Measurements from ENCODE around the gene OSBPL10.

Gene OSBPL10

DNA sequence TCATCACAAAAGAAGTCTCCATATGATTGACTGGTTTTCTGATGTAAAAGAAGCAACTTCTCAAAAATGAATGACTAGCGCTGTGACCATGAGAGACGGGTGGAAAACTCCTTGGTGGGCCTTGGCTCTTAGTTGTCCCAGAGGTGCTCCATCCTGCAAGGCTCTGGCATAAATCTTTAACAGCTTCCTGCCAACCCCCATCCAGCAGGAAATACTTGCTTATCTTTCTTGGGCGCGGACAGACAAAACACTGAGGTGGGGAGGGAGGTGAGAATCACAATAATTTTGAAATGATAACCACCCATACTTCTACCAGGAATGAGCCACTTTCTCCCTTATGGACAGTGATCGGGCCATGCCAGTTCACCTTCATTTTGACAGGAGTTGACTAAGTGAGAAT, 319.8 kb downstream of the OSBPL10 start:
- no peak for DNase-seq (ENCODE audit: extremely low read depth, low read depth)
- TF ChIP-seq, protein P1, sequence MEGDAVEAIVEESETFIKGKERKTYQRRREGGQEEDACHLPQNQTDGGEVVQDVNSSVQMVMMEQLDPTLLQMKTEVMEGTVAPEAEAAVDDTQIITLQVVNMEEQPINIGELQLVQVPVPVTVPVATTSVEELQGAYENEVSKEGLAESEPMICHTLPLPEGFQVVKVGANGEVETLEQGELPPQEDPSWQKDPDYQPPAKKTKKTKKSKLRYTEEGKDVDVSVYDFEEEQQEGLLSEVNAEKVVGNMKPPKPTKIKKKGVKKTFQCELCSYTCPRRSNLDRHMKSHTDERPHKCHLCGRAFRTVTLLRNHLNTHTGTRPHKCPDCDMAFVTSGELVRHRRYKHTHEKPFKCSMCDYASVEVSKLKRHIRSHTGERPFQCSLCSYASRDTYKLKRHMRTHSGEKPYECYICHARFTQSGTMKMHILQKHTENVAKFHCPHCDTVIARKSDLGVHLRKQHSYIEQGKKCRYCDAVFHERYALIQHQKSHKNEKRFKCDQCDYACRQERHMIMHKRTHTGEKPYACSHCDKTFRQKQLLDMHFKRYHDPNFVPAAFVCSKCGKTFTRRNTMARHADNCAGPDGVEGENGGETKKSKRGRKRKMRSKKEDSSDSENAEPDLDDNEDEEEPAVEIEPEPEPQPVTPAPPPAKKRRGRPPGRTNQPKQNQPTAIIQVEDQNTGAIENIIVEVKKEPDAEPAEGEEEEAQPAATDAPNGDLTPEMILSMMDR (IDR thresholded peaks at IDR 0.05; ENCODE audit: low read depth, low read length, missing control alignments): no peak
- H3K4me3 ChIP-seq (replicated peaks; ENCODE audit: low read depth, low read length): no peak overlapping the region

DNA sequence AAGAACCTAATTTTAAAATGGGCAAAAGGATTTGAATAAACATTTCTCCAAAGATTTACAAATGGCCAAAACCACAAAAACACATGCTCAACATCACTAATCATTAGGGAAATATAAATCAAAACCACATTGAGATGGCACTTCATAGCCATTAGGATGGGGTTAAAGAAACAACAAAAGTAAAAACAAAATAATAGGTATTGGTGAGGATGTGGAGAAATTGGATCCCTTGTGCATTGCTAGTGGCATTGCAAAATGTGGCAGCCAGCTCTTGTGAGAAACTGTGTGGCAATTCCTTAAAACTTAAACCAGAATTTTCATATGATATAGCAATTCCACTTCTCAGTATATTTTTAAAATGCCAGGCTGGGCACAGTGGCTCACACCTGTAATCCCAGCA, 321.8 kb downstream of the OSBPL10 start:
- no peak overlapping the region for H3K4me3 ChIP-seq (replicated peaks; ENCODE audit: low read depth, low read length)
- no peak for DNase-seq (ENCODE audit: extremely low read depth, low read depth)
- TF ChIP-seq, protein P1 (IDR thresholded peaks at IDR 0.05; ENCODE audit: low read depth, low read length, missing control alignments): no peak

DNA sequence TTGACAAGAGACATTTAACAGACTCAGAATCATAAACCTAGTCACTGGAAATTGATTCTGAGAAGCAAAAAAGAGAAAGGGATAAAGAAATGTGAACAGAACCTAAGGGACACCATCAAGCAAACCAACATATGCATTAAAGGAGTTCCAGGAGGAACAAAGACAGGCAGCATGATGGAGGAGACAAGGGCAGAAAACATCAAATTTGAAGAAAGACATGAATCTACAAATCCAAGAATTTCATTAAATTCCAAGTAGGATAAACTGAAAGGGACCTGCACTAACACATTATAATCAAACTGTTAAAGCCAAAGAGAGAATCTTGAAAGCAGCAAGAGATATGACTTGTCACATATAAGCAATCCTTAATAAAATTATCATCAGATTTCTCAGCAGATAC, 326.1 kb downstream of the OSBPL10 start:
- no peak overlapping the region for H3K4me3 ChIP-seq (replicated peaks; ENCODE audit: low read depth, low read length)
- TF ChIP-seq, protein P1 (IDR thresholded peaks at IDR 0.05; ENCODE audit: low read depth, low read length, missing control alignments): no peak
- no peak for DNase-seq (ENCODE audit: extremely low read depth, low read depth)

DNA sequence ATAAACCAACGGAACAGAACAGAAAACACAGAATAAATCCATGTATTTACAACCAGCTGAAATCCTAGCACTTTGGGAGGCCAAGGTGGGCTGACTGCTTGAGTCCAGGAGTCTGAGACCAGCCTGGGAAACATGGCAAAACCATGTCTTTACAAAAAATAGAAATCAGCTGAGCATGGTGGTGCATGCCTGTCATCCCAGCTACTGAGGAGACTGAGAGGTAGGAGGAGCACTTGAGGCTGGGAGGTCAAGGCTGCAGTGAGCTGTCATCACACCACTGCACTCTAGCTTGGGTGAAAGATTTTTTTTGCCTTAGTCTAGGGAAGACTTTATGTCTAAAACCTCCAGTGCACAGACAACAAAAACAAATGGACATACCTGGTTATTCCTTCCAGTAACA, 327.6 kb downstream of the OSBPL10 start:
- TF ChIP-seq, protein P1 (IDR thresholded peaks at IDR 0.05; ENCODE audit: low read depth, low read length, missing control alignments): no peak
- no peak for DNase-seq (ENCODE audit: extremely low read depth, low read depth)
- H3K4me3 ChIP-seq (replicated peaks; ENCODE audit: low read depth, low read length): no peak overlapping the region

DNA sequence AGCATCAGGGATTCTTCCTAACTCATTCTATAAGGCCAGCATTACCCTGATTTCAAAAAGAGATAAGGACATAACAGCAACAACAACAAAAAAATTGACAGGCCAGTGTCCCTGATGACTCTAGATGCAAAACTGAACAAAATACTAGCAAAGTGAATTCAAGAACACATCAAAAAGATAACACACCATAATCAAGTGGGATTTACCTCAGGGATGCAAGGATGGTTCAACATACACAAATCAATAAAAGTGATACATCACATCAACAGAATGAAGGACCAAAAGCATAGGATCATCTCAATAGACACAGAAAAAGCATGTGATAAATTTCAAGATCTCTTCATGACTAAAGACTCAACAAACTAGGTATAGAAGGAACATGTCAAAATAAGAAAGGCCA, 328.8 kb downstream of the OSBPL10 start:
- TF ChIP-seq, protein P1 (IDR thresholded peaks at IDR 0.05; ENCODE audit: low read depth, low read length, missing control alignments): no peak
- DNase-seq (ENCODE audit: extremely low read depth, low read depth): no peak
- no peak overlapping the region for H3K4me3 ChIP-seq (replicated peaks; ENCODE audit: low read depth, low read length)

DNA sequence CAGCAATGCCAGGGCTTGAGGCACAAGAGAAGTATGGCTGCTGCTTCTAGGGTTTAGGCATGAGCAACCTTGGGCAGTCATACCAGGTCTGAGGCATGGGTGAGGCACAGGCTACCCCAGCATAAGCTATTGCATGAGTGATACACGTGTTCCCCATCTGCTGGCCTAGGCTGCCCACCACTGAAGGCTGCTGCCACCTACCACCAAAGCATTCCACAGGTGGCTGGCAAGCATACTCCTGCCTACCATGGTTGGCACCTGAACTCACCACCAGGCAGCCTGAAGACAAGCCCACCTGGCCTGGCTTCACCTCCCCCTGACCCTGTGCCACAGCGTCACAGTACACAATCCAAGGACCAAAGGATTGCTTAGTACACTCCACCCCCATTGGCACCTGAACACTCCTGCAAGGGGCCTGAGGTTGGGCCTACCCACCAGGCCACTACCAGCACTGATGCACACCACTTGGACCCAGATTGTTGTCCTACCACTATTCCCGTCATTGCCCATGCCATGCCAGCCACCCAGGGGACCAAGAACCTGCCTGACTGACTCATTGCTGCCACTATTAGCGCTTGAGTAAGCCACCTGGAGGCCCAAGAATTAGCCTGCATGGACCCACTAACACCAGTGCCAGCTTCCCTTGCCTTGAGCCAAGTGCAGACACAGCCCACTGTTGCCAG, 332.6 kb downstream of the OSBPL10 start:
- TF ChIP-seq, protein P1 (IDR thresholded peaks at IDR 0.05; ENCODE audit: low read depth, low read length, missing control alignments): no peak
- DNase-seq (ENCODE audit: extremely low read depth, low read depth): no peak
- H3K4me3 ChIP-seq (replicated peaks; ENCODE audit: low read depth, low read length): no peak overlapping the region

DNA sequence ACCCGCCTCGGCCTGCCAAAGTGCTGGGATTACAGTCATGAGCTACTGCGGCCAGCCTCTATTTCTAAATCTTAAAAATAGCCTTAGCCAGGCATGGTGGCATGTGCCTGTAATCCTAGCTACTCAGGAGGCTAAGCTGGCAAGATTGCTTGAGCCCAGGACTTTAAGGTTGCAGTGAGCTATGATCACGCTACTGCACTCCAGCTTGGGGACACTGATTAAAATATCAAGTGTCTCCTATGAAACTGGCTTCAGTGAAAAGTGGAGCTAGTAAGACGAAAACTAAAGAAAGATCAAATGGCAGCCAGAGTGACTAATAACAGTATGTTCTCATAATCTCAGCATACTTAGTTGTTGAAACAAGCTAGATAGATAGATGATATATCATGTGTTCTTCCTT, 335.8 kb downstream of the OSBPL10 start:
- no peak overlapping the region for H3K4me3 ChIP-seq (replicated peaks; ENCODE audit: low read depth, low read length)
- TF ChIP-seq, protein P1 (IDR thresholded peaks at IDR 0.05; ENCODE audit: low read depth, low read length, missing control alignments): no peak
- DNase-seq (ENCODE audit: extremely low read depth, low read depth): no peak

All from HFF-Myc (cell line).